Stimulated activated naive CD4-positive, alpha-beta T cell (primary cell): Measurements from ENCODE around the gene CKMT2.

Experiments
- DNase-seq, 6 experiments: peaks; one replicate each; lab custom pipeline; 2025; lab: John Stamatoyannopoulos, UW

CKMT2 gene

DNA sequence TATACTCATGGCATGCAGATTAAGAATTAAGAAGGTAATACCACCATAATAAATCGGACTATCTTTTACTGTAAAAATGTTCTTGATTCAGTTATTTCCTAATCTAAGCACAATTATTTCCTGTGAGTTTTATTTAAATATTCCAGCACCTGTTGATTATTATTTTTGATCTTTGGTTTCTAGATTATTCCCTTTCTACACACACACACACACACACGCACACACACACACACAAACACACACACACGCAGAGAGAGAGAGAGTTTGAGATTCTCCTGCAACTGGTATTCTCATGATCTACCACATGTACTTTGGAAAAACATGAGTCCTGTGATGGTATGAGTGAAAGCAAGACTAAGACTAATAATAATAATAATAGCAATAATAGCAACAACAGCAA is 17.0 kb upstream of the CKMT2 start:
- DNase-seq: no peak

DNA sequence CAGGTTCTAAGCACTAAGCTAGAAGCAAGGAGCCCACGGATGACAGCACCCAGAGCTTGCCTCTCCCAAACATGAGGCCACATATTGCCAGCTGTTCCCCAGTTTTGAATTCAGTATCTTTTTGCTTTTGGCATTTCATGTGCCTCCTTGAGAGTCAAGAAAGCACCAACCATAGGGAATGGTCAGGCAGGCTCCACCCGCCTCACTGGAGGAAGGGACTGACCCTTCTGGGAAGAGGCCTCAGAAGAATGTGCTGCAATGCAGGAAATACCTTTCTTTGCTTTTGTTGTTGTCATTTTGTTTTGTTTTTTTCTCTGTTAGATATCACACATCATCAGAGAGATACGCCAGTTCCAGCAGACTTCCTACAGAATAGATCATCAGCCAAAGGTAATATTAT is 13.7 kb upstream of the CKMT2 start:
- no peak for DNase-seq

DNA sequence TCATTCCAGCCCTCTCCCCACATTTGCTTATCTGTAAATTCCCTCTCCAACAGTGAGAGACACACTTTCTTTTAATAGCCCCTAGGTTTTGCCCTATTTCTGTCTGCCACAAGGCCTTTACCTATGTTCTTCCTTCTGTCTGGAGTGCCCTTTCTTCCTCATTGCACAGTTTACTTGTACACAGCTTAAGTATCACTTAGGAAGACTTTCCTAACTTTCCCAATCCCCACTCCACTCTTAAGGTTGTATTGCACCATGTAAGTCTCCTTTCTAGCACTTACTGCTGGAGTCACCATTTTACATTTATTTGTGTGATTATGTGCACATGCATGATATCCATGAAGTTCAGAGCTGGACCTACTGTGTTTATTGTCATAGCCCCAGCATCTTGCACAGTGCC is 10.8 kb upstream of the CKMT2 start:
- no peak for DNase-seq

GRCh38 chr5:81225463-81225862 is 7.7 kb upstream of the CKMT2 start:
- DNase-seq: no peak

- no peak for DNase-seq
Measured at GRCh38 chr5:81226286-81226685, 6.8 kb upstream of the CKMT2 start.

- DNase-seq: no peak
Measured at GRCh38 chr5:81226949-81227348, 6.2 kb upstream of the CKMT2 start.

- DNase-seq: no peak
Measured at GRCh38 chr5:81228084-81228483, 5.0 kb upstream of the CKMT2 start.

DNA sequence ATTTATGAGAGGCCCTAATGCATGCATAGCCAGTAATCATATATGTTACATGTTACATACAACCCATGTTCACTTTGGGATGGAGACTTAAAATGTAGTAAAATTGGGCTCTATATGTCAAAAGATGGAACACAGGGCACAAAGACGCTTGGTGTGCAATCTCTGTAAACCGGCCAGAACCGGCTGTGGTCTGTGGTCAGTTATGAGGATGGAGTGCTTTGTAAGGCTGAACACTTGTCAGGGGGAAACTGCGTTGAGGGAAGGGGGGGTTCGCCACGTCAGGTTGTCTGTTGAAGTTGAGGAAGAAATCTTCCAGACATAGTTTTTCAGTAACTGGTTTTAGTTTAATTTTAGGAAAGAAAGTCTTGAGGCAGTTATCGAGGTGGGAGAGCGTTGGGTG is 2.7 kb upstream of the CKMT2 start:
- DNase-seq: no peak

DNA sequence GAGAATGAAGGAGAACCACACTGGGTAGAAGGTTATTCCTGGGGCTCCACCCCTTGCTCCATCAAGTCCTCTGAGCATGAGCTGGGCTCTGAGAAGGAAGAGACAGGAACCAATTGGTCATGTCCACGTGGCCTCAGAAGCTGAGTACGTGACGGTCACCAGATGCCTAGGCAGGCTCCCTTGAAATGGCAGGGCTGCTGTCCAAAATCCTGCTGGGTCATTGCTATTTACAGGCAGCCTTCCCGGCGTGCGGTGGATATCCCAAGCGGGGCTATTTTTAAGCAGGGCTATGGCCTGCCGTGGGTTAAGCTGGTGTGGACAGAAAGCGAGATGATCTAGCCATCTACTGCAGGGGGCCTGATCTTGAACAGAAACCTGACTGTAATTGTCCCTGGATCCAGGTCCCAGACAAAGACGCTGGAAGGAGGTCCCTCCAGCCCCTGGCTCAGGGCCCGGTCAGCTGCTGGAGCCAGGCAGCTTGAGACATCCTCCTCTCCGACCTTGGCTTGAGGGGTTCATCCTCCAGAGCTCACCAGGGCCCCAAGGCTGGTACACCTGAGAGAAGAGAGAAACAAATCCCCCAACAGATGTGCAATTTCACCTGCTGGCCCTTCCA is 550 bp upstream of the CKMT2 start:
- no peak for DNase-seq

DNA sequence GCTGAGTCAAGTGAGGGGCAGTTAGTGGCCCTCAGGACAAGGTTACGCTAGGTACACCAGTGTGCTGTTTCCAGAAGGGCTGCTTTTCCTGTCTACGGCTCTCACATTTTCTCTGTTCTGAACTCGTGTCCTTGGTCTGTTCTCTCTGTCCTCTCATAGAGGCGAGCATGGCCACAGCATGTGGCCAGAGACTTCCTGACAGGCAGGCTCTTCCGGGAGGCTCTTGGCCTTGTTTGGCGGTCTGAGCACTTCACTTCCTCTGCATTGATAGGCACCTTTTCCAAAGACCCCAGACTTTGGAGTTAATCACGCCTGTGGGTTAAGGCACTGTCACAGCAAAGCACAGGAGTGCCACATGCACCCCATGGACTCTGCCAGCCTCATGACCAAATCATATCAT is 1.2 kb downstream of the CKMT2 start:
- no peak for DNase-seq

DNA sequence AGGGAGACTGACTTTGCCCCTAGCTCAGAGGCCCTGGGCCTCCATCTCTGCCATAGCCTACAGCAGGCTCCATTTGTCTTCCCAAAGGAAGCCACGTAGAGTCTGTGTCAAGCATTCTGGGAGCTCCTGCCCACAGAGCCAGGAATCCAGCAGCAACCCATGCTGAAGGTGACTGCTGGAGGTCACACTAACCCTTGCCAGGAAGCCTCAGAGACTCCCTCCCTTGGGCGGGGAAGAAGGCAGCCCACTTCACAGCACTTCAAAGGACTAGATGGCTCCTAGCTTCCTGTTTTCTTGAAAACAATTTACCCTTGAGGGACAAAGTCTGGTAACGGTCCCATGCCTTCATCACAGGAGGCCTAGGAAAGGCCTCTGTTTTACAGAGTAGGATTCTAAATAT is 1.7 kb downstream of the CKMT2 start:
- no peak for DNase-seq

GRCh38 chr5:81235287-81236072 is 2.4 kb downstream of the CKMT2 start:
- DNase-seq: no peak

DNA sequence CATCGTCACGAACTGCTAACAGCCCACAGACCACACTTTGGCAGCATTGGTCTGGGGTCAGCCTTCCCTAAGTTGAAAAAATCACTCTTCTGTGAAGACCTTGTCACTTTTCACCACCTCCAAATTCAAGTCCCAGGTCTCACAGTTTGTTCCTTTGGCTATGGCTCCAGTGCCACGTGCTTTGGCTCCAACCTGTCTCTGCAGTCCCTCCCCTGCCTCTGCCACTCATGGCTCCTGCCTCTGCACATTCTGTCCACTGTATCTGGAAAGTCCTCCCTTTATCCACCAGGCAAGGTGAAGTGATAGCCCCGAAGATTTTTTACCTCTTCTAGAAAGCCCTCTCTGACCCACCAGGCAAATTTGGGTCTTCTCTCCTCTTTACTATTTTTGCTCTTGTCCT is 5.3 kb downstream of the CKMT2 start:
- no peak for DNase-seq

DNA sequence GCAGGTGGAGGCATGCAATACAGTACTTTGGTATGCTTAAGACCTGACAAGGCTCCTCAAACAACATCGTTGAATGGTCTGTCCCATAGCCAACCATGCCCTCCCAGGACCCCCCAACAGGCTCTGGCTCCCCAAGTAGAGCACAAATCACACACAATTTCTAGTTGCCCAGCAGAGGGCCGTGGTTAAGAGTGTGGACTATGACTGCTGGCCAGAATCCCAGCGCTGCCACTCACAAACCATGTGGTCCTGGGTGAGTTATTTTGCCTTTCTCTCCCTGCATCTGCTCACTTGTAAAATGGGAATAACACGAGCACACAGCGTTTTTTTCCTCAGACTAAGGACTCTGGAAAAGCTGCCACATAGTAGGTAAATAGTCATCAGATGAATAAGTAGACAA is 6.5 kb downstream of the CKMT2 start:
- DNase-seq: no peak

- DNase-seq: no peak
Measured at GRCh38 chr5:81241001-81241400, 7.9 kb downstream of the CKMT2 start.

- DNase-seq: no peak
Measured at GRCh38 chr5:81241961-81242648, 9.0 kb downstream of the CKMT2 start.

GRCh38 chr5:81242906-81243436 is 9.8 kb downstream of the CKMT2 start:
- DNase-seq: no peak

- no peak for DNase-seq
Measured at GRCh38 chr5:81244451-81244850, 11.3 kb downstream of the CKMT2 start.

DNA sequence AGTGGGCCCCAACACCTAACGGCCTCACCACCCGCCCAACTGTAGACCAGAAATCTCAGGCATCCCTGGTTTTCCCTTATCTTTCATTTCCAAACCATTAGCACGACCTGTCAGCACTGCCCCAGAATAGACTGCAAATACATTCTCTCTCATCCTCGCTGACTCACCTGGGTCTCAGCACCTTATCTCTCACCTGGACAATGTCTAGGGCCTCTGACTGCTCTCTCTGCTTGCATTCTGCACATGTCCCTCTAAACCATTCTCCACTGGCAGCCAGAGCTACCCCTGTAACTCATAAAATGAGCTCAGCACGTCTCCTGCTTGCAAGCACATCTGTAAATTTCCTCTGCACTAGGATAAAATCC is 12.7 kb downstream of the CKMT2 start:
- DNase-seq: no peak

GRCh38 chr5:81246697-81247096 is 13.6 kb downstream of the CKMT2 start:
- no peak for DNase-seq

GRCh38 chr5:81247441-81247972 is 14.4 kb downstream of the CKMT2 start:
- no peak for DNase-seq

DNA sequence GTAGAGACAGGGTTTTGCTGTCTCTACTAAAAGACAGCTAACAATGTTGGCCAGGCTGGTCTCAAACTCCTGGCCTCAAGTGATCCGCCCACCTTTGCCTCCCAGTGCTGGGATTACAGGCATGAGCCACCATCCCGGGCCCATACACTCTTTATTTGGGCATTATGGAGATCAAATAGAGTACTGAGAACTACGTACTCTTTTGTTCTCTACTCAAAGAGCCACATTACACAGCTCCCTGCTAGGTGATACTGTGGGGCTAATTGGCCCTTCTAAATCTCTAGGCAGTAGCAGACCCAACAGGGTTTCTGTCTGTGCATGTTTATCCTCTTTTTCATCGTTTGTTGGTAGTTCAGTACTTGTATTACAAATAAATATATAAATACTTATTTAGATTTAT is 16.1 kb downstream of the CKMT2 start:
- no peak for DNase-seq

DNA sequence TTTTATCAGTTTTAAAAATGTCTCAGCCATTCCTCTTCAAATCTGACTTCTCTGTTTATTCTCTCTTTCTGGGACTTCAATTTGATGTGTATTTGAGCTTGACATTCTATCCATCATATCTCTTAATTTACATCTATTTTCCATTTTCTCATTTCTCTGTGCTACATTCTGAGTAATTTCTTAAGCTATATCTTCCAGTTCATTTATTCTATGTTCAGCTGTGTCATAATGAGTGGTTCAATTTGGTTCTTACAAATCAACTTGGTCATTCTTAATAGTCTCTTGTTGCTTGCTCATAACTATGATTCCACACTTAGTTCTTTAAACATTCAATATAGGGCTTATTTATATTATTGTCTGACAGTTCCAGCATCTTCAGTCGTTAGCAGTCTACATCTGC is 16.9 kb downstream of the CKMT2 start:
- DNase-seq: no peak
